HG03521 (cell line): Measurements from ENCODE around the gene COL13A1.

ENCODE experiments used
- ATAC-seq: cut with Tn5 transposase; IDR thresholded peaks from one replicate; pipeline ENCODE4 v1.9.1; 2021; ENCODE audit warnings: mild to moderate bottlenecking, moderate library complexity; ENCODE audit not compliant: unreplicated experiment

Gene COL13A1

DNA sequence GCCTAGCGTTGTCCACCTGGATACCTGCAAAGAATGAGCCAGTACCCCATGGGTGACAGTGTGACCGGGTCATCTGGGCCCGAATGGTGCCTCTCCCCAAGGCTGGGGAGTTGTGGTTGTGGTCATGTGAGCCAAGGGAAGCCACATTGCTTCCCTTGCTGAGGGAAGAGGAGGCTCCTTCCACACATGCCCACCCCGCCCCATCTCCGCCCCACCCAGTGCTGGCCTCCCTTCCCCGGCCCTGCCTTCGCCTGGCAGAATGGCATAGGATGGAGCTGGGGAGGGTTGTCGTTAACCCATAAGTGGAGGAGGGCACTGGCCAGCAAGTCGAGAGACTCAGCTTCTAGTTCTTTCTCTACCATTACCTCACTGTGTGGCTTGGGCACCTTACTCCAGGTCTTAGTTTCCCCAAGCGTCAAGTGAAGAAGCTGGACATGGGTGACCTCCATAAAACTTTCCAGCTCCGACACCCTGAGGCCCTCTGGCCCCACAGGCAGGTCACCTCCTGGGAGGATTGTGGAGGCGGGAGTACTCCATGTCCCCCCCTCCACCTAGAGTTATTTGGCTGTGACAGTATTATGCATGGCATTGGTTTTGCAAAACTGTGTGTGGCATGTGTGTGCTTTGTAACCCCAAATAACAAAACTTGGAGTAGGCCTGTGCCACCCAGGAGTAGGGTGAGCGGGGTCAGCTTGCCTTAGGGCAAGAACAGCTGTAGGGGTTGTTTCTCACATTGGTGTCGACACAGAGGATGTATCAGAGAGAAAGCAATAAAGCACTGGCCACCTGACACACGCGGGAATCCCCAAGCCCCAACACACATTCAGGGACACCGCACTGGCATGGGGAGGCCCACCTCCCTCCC is 160.4 kb downstream of the COL13A1 start:
- no peak for ATAC-seq

DNA sequence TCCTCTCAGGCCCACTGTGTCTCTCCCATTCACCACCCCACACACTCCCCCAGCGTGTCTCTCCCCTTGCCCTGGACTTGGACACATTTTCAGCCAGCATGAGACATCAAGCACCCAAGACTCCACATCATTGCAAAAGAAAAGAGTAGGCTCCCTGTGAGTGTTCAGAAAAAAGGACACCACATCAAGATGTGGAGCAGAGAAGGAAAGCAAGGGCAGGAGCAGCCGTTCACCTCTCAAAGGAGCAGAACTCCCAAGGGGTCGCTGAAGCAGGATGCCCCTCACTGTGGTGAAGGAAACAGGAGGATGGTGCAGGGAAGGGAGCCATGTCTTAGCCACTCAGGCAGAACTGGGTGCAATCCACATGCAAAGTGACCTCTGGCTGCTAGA is 161.0 kb downstream of the COL13A1 start:
- ATAC-seq: no peak

DNA sequence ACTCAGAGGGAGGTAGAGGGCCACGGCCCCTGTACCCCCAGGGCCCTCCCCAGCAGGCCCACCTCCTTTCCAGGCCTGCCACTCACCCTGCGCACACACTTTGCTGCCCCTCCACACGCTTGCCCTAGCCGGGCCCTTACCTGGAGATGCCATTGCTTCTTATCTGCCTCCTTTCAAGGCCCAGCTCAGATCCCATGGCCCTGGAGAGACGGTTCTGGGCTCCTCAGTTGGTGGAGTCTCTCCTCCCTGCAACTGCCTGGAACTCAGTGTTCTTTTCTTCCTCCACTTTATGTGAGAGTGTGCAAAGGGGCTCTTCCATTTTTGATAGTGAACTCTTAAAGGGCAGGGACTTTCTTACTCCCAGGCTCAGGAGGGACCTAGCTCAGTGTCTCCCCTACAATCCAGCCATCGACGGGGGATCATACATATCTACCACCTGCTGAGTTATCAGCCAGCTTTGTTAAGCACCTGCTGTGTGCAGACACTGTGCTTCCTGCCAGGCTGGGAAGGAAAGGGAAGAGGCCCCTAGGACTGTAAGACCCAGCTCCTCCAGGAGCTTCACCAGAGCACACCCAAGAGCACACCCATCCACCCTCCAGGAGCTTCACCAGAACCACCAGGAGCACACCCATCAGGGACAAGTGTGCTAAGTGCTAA is 161.6 kb downstream of the COL13A1 start:
- ATAC-seq: no peak

DNA sequence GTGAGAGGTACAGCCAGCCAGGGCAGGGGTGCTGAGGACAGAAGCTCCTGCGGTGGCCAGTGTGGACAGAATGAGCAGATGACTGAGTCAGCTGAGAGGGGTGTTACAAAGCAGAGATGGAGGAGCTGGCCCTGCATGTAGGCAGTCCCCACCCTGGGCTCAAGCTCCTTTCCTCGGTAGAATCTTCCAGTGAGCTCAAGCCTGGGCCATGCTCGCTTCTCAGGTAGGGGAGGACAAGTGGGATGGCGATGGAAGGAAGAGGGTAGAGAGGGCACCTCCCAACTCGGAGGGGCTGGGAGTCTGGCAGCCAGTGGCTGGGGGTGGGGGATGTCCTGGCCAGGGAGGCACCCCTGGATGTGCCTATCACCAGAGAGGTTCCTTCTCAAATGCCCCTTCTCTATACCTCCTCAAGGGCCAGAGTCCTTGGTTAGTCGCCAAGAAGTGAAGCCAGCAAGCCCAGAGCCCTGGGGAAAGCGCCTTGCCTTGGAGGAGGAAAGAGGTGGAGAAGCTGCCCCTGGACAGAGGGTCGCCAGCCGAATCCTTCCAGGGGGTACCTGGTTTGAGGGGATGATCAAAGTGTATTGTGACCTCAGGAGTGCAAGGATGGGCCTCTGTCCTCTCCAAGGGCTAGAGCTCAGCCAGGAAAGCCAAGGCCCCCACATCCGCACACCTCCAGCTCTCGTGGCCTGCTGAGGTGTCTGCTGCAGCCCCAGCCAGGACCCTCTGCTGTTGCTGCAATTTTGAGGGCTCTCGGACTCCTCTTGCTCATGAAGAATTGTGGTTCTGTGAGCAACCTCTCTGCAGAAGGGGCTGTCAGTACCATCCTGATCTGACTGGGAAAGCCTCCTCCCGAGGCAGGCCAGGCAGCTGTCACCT is 162.4 kb downstream of the COL13A1 start:
- ATAC-seq: no peak

DNA sequence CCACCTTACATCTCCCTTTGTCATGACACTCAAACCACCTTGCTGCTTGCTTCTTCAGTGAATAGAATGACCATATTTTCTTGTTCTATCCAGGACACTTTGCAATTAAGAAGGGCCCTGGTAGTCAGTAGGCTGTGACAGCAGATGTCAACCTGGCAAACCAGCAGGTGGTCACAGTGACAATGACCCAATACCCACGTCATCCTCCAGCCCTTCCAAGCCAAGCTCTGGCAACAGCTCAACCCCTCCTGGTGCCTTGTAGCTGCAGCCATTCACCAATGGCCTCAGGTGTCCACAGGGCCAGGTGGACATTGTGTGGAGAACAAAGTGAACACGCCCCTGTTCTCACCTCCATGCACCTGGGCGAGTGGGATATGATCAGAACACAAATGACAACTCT is 163.4 kb downstream of the COL13A1 start:
- ATAC-seq: no peak

DNA sequence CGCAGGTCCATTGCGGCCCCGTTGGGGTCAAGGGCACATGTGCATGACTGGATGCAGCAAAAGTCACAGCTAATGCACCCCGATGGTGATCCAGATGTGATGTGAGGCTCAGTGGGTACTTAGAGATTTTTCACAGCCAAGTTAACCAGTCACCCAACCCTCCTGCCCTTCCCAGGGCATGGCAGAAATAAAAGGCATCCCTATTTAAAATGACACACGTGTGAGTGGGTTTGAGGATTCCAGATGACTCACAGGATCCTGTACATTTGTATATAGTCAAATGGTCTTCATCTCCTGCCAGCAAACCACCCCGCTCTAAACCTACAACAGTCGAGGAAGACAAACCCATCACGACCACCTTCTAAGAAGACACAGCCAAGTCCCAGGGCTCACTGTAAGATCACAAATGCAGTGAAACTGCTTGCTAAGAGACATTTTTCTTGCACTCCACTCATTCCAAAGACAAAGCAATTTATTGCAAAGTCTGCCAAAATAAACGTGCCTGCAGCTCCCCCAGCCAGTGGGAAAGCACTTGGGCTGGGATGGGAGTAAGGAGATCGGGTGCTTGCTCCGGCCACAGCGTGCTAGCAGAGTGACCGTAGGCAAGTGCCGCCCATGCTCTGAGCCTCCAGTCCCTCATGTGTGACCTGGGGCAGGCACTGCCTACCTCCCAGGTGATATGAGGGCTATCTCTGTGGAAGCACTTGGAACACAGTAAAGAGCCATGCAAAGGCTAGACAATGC is 164.4 kb downstream of the COL13A1 start:
- no peak for ATAC-seq

DNA sequence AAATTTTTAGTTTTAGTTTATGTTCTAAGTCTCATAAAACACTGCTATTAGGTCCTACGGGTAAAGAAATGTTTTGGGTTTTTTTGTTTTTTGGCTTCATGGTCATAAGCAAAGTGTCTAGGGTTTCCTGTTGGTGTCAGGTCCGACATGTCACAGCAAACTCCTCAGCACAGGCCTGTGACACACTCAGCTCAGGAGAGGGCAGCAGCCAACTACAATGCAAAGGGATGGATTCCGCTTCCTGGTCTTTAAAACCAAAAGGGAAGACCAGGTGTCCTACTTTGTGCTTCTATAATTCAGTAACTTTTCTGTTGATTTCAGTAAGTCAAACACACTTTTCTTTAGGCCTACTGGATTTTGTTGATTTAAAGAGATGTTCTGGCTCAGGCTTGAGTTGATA is 167.1 kb downstream of the COL13A1 start:
- no peak for ATAC-seq

DNA sequence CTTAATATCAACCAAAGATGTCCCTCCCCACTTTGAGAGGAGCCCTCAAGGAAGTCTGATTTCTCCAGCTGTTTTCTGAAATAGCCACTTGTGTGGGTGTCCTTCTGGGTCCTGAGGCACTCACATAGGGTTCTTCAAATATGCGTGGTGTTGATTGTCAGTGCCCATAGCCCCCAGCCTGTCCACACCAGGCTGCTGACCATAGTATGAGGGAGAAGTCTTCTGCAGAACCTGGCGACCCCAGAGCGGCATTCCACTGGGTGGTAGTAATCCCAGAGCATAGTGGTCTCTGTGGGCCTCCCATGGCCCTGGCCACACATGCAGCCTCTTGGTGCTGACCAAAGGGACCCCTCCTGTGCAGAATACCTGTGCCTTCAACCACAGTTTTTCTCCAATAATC is 168.3 kb downstream of the COL13A1 start:
- ATAC-seq: no peak

DNA sequence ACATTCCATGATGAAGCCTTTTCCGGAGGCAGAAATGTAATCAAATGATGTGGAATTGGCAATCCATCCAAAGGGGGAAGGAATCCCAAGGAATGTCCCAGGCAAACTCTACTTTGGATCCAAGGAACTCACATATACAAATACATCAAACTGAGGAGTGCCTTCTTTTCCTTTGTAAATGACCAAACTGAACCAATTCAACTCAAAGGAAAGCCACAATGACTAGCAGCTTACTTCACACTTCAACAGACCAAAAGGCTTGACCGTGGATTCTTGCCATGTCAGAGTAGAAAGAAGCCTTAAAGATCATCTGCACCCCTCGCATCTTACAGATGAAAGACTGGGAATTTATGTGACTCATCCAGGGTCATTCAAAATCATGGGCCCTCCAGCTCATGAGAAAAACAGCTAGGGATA is 171.3 kb downstream of the COL13A1 start:
- no peak for ATAC-seq

DNA sequence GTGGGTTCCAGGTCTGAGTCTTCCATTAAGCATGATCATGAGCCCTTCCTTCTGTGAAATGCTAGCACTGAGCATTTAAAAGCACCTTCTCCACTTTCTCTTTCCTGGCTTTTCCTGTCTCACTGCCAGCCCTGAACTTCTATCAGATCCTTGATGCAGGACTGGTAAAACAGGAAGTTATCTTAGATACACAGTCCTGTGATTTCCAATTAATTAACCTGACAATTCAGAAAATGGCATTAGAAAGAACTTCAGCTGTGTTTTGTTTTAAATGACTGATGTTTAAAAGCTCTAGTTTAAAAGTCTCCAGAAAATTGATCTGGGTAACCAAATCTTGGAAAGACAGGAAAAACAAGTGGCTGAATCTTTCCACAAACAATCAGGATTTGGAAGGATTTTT is 172.0 kb downstream of the COL13A1 start:
- ATAC-seq: no peak

DNA sequence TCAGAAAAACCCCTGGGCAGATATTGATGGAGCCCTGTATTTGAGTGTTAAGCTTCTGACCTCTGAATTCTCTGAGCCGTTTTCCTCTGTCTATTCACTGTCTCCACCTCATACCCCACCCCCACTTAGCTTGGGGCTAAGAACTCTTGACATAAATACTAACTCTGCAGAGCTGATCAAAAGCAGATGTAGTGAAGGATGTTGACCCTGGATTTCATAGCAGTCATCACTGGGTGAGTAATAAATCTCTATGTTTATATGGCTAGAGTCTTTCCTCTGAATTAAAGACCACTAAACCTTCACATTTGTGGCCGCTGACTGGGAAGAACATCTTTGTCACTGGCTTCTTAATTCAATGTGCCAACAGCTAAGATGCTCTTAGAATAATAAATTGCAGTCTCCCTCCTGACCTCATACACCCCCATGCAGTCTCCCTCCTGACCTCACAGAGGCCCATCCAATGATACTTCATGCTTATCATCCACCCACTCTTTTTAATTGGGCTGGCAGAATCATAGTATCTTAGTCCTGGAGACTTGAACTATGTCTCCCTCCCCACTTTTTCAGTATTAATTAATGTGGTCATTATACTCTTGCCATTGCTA is 172.9 kb downstream of the COL13A1 start:
- no peak for ATAC-seq

DNA sequence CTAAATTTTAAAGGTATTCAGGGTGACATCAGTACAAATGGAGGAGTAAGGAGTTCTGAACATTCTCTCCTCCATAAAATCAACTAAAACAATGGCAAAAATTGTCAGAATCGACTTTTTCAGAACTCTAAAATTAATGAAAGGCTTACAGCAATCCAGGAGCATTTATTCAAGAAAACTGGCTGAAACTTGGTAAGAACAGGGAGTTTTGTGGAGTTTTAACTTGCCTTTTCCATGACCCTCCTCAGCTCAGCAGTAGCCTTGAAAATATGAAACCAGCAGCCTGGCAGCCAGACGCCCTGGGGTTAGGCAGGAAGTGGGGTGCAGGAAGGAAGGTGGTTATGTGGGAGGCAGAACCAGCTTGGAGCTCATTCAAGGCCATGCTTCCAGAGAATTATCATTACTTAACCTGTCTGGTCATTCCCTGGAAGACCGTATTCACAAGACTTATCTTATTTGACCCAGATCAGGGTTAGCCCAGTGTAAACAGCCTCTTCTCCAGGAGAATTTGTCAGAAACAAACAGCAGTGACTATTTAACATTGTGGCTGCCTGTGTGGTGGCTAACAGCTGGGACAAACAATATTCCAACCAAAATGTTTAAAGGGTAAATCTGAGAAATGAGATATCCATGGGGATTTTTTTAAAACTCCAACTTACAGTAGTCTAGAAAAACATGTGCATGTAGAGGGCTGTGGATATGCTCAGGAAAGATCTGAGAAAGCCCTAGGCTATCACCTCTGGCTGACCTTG is 175.3 kb downstream of the COL13A1 start:
- no peak for ATAC-seq

DNA sequence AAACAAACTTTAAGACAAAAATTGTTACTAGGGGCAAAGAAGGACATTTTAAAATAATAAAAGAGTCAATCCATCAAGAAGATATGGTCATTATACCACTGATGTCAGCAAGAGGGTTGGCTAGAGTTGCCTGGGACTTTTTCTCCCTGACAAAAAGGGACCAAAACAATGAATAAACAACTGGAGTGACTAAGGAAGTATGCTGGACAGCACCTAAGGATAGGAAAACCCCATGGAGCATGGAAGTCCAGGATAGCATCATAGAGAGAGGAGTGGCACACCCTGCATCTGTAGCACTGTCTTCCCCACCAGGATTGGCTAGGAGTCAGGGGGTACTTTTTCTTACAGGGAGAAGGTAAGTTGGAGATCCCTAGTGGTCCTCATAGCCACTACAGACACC is 177.5 kb downstream of the COL13A1 start:
- no peak for ATAC-seq

DNA sequence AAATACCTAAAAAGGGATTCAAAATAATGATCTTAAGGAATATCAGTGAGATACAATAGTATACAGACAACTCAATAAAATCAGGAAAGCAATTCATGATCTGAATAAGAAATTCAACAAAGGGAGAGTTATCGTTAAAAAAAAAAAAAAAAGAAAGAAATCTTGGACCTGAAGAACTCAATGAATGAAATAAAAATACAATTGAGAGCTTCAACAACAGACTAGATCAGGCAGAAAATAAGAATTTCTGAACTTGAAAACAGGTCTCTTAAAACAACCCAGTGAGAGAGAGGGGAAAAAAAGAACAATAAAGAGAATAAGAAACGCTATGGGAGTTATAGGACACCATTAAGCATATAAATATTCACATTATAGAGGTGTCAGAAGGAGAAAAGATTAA is 179.0 kb downstream of the COL13A1 start:
- no peak for ATAC-seq

DNA sequence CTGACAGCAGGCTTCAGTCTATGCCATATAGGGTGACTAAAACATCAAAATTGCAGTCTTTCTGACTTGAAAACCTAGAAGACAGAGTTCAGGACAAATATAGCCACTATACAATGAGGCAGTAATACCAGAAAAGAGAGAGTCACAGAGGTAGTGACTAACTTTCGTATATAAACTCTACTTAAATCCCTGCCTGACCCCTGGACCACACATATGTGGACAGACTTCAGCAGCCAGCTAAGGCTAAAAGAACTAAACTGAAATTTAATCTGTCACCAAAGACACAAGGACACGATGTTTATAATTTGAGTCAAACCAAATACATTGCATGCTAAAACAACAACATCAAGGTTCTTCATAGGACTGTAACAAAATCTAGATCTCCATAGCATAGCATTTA is 186.4 kb downstream of the COL13A1 start:
- no peak for ATAC-seq

DNA sequence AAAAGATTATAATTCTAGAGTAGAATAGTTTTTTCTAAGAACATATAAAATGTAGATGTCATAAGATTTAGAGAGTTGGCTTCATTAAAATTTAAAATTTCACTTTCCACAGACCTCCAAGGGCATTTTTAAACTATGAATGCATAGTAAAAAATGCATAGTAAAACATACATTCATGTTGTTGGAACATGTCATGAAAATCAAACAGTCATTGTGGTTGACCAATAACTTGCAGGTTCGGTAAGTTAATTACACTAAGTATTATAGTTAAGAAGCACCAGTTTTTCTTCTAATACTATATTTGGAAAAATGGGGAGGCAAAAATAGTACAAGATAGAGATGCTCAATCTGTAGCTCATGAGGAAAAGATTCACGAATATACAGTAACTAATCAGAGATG is 189.4 kb downstream of the COL13A1 start:
- no peak for ATAC-seq

DNA sequence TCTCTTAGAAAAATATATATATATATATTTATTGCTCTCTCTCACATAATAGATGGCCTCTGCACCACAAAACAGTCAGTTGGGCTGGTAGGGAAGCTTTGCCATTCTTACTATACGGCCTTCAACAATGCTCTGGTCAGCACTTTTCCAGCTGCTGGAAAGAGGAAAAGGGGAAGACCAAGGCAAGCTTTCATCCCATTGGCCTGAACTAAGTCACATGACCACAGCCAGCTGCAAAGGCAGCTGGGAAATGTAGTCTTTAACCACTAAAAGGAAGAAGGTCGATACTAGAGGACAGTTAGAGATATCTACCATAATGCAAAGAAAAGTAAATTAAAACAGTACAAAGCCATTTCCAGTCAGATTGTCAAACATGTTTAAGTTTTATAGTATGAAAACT is 192.6 kb downstream of the COL13A1 start:
- no peak for ATAC-seq

DNA sequence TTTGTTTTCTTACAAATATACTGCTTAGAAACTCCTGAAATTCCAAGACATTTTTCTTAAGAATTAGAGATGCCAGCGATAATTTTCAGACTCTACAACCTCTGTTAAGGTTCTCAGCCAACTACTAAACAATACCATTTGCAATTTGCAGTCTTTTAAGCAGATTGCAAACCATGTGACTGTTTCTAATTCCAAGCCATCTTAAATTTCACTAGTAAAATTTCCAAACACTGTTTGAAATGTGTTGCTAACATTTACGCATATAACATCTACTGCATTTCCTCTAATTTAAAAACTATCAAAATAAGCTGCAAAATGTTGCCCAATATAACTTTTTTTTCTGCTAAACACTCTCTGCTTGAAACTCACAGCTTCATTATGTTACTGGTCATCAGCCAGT is 194.9 kb downstream of the COL13A1 start:
- ATAC-seq: no peak

DNA sequence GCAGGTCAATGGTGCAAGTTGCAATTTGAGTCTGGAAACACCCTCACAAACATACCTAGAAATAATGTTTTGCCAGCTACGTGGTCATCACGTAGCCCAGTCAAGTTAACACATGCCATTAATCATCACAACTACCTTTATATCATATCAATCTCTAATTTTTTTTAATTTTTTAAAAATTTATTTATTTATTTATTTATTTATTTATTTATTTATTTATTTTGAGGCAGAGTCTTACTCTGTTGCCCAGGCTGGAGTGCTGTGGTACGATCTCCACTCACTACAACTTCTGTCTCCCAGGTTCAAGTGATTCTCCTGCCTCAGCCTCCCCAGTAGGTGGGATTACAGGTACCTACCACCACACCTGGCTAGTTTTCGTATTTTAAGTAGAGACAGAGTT is 198.6 kb downstream of the COL13A1 start:
- ATAC-seq: no peak
